ENCODE measurements around the gene TSHR.
A peak's percentile ranks its signal among the peaks of the same experiment; 100 is the strongest.
"Not testable (repeated sequence)": the region's sequence is repeated elsewhere in the genome, so short reads cannot be mapped to it uniquely, and the experiment has no call there.

TSHR gene

GRCh38 chr14:80955416-80955941 is at the start of gene TSHR:
Gene TSHR, plus strand, starts transcription at chr14:80955621. Its CDS starts 60 bp downstream, at chr14:80955681.
- no peak for DNase-seq

DNA sequence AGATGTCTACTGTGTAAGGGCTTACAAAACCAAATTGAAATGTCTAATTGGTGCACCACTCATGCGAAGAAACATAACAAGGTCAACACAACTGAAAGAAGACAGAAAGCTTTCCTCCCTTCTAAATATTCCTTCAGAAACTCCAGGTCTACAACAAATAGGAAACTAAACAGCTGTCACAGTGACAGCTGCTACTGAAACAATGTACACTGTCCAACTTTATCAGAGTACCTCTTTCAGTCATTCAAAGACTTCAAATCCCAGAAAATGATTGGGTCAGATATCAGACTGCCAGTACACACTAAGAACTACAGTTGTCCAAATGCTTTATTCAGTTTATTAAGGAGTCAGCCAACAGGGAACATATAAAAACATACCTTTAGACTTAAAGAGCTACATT is 49.1 kb upstream of the TSHR start:
- DNase-seq: no peak

DNA sequence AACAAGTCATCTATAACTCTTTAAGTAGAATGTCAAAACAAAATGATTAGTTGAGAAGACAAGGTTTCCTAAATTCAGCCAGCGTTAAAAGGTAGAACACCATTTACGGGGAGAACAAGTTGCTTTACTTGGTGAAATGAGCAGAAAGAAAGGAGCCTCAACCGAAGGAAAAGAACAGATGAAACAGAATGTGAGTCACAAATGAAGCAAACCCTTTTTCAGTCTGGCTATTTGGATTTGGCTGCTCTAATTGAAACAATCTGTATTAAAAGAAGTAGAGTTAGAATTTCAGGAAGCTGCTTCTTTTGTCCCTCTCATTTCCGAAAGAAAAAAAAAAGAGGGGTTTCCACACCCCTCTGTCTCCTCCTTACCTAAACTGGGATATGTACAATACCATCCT is 48.5 kb upstream of the TSHR start:
- DNase-seq: no peak

DNA sequence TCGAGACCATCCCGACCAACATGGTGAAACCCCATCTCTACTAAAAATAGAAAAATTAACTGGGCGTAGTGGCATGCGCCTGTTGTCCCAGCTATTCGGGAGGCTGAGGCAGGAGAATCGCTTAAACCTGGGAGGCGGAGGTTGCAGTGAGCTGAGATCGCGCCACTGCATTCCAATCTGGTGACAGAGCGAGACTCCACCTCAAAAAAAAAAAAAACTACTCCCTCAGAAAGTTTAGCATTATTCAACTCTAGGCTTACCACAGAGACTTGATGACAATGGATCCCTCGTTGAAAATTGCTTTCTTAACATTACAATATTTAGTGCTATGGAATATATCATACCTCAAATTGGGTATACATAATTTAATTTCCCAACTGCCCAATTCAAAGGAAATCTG is 43.4 kb upstream of the TSHR start:
- DNase-seq: not testable (repeated sequence)

DNA sequence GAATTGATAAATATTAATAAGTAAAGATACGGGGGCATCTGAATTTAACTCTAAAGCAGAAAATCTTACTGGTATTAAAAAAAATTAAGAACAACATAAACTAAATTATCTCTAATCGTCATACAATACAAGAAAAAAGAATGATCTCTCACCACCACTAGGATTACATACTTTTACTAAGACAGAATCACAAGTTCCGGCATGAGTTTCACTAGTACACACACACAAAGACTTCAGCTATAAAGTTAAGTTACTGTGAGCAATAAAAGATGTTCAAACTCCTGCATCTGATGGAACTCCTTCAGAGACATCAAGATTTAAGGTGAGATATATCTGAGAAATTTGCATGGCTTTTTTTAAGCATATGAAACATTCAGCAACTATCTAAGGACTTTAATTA is 35.8 kb upstream of the TSHR start:
- DNase-seq: no peak

- no peak for DNase-seq
Measured at GRCh38 chr14:80923368-80923767, 32.1 kb upstream of the TSHR start.

DNA sequence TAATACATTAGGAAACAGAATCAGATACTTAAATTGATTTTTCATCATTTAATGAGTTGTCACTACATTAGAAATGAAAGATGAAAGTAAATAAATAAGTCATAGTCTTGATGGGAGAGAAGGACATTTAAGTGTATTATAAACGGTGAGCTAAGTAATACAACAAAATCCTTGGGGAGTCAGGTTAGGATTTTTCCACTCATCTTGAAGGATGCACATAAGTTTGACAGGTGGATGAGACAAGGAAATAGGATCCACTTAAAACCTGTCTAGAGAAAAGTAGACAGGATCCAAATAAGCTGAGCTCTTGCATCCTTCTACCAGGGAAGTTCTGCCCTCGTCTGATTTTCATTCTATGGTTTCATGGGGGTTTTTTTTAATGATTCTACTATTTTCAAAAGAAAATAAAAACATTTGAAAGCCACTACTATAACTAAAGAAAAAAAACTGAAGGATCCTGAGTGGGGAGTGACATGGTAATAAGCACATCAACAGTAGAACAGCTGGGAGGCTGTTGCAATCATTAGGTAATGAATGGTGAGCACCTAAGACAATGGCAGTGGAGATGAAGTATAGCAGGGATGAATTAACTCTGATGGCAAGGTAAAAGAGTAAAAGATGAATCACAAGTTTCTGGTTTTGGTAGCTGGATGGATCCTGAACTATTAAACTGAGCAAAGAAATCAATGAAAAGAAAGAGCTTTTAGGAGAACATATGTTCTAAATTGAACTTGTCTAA is 30.9 kb upstream of the TSHR start:
- no peak for DNase-seq

- DNase-seq: no peak
Measured at GRCh38 chr14:80926397-80927082, 28.9 kb upstream of the TSHR start.

DNA sequence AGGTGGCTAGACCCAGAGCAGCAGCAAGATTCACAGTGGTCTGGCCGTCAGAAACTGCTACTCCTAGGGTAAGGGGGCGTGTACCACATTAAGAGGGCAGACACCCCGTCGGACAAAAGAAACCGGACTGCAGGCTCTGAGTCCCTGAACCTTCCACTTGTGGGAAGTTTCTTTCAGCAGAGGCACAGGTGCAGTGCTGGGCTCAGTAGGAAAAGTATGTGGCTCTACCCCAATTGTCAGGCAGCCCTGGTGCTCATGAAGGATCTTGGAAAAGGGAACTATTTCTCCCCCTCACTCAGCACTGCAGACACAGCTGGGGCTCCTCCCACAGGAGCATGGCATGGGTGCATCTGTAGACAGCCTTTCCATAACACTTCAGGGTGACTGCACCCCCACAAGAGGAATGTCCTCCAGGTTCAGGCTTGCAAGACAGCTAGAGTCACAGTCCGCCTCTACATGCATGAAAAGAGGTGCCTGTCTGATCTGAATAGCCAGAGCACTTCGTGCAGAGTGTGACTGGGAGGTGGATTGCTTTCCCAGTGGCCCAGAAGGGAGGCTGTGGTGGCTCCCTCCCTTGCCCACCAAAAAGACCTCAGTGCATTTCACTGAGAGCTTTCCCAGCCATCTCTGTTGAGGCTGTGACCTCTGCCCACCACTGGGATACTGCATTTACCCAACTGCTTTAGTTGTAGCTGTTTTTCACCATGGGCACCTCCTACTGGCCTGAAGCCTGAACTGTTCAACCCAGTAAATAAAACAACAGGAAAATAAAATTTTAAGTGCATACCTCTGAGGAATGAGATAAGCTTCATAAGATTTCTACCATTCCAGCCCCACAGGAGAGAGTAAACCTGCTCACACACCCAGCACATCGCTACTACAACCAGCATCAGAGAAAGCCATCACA is 28.1 kb upstream of the TSHR start:
- DNase-seq: no peak

DNA sequence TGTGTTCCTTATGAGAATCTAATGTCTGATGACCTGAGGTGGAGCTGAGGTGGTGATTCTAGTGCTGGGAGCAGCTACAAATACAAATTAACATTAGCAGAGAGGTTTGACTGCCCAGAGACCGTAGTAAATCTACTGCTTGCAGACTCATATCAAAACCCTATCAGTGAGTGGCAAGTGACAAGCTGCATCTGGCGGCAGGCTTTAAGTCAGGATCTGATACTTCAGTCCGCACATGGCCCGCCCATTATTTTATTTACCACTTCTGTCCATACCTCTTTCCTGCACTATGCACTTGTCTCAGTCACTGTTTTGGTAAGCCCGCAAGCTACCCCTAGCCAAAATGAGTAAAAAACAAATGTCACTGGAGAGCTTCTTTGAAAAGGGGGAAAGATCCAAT is 25.3 kb upstream of the TSHR start:
- no peak for DNase-seq

GRCh38 chr14:80930836-80931389 is 24.5 kb upstream of the TSHR start:
- DNase-seq: no peak

- DNase-seq: peak; percentile 11
Measured at GRCh38 chr14:80933282-80933681, 22.1 kb upstream of the TSHR start.

- no peak for DNase-seq
Measured at GRCh38 chr14:80933686-80934085, 21.7 kb upstream of the TSHR start.

GRCh38 chr14:80940146-80940545 is 15.3 kb upstream of the TSHR start:
- DNase-seq: no peak

GRCh38 chr14:80941241-80942185 is 13.9 kb upstream of the TSHR start, which contains the start of gene CEP128:
Gene CEP128, minus strand, starts transcription at chr14:80941738.
- peak; percentile 85 for DNase-seq

- DNase-seq: no peak
Measured at GRCh38 chr14:80942191-80942600, 13.2 kb upstream of the TSHR start.

- DNase-seq: no peak
Measured at GRCh38 chr14:80944861-80945617, 10.4 kb upstream of the TSHR start.

GRCh38 chr14:80946187-80946586 is 9.2 kb upstream of the TSHR start:
- DNase-seq: no peak

DNA sequence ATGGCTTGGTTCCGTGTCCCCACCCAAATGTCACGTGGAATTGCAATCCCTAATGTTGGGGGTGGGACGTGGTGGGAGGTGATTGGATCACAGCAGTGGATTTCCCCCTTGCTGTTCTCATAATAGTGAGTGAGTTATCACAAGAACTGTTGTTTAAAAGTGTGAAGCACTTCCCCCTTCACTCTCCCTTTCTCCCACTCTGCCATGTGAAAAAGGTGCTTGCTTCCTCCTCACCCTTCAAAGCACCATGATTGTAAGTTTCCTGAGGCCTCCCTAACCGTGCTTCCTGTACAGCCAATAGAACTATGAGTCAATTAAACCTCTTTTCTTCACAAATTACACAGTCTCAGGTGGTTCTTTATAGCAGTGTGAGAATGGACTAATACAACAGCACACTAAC is 8.6 kb upstream of the TSHR start:
- no peak for DNase-seq

DNA sequence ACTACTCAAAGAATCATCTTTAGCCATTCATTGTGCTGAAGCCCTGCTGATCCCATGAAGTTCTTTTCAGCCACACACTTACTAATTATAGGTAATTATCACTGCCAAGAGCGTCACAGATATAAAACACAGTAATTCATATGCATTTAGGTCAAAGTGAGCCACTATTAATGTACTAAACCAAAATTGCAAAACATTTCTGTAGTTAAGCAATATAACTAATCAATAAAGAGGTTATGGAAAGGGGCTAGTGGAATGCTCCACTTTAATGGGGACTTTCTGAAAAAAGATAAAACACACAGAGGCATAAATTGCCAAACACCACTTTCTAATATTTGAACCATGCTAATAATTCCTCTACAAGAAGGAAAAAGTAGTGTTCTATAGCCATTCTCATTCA is 7.1 kb upstream of the TSHR start:
- no peak for DNase-seq

DNA sequence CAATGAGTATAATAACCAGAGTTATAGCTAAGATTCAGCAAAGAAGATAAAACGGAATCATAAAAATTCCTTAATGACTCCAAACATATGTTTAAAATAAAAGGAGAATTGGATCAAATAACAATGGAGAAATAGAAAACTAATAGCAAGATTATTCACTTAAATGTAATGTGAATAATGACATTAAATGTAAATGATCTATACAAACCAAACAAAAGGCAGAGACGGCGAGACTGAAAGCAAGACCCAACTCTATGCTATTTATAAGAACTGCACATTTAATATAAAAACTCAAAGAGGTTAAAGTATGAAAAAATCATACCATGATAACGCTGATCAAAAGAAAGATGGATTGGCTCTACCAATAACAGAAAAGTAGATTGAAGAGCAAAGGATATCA is 3.9 kb upstream of the TSHR start:
- no peak for DNase-seq
